Panc1 (cell line): ENCODE measurements around the gene EYA2.

Experiments used
- TF ChIP-seq, protein P1 (sequence below): fragments of 450-650 bp; IDR thresholded peaks from 2 replicates; pipeline ENCODE4 v1.5.1; 2017; ENCODE audit warnings: mild to moderate bottlenecking
- TF ChIP-seq, protein P2 (sequence below), 2 experiments: IDR thresholded peaks; 2 replicates each; pipeline ENCODE4 v1.6.1; 2011 to 2012; ENCODE audit warnings: low read depth in 2 of 2, control low read depth in 1 of 2, low read length in 1 of 2, mild to moderate bottlenecking in 1 of 2, moderate library complexity in 1 of 2; ENCODE audit not compliant: insufficient read depth in 1 of 2

DNA sequence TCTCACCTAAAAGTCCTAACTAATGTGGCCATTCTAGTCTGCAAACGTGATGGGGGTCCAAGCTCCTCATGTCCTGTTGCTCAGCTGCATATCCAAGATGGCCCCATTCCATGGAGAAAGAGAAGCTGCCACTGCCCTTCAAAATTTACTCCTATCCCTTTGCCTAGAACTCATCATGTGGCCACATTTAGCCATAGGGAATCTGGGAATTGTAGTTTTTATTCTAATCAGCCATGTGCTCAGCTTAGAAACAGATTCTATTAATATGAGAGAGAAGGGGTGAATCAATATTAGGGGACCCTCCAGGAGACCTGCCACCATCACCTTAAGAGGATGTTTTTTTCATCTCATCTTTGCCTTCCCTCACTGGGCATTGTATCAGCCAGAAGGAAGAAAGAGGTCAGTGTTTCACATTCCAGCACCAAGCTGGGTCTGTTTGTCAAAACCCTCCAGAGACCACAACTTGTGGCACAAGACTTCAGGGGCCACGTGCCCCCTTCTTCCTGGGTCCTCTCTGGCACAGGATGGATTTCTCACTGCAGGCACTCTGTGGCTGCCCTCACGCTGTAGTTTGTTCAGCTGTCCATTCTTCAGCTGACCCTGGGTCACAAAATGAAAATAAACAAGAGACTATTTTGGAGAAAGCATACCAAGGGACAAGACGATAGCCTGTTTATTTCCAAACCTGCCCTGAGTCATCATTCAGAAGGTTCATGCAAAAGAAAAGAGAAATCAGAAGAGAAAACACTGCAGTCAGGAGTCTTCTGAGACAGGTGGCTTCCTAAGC, 172.0 kb downstream of the EYA2 start:
- TF ChIP-seq, protein P1, sequence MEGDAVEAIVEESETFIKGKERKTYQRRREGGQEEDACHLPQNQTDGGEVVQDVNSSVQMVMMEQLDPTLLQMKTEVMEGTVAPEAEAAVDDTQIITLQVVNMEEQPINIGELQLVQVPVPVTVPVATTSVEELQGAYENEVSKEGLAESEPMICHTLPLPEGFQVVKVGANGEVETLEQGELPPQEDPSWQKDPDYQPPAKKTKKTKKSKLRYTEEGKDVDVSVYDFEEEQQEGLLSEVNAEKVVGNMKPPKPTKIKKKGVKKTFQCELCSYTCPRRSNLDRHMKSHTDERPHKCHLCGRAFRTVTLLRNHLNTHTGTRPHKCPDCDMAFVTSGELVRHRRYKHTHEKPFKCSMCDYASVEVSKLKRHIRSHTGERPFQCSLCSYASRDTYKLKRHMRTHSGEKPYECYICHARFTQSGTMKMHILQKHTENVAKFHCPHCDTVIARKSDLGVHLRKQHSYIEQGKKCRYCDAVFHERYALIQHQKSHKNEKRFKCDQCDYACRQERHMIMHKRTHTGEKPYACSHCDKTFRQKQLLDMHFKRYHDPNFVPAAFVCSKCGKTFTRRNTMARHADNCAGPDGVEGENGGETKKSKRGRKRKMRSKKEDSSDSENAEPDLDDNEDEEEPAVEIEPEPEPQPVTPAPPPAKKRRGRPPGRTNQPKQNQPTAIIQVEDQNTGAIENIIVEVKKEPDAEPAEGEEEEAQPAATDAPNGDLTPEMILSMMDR: no peak
- TF ChIP-seq, protein P2, sequence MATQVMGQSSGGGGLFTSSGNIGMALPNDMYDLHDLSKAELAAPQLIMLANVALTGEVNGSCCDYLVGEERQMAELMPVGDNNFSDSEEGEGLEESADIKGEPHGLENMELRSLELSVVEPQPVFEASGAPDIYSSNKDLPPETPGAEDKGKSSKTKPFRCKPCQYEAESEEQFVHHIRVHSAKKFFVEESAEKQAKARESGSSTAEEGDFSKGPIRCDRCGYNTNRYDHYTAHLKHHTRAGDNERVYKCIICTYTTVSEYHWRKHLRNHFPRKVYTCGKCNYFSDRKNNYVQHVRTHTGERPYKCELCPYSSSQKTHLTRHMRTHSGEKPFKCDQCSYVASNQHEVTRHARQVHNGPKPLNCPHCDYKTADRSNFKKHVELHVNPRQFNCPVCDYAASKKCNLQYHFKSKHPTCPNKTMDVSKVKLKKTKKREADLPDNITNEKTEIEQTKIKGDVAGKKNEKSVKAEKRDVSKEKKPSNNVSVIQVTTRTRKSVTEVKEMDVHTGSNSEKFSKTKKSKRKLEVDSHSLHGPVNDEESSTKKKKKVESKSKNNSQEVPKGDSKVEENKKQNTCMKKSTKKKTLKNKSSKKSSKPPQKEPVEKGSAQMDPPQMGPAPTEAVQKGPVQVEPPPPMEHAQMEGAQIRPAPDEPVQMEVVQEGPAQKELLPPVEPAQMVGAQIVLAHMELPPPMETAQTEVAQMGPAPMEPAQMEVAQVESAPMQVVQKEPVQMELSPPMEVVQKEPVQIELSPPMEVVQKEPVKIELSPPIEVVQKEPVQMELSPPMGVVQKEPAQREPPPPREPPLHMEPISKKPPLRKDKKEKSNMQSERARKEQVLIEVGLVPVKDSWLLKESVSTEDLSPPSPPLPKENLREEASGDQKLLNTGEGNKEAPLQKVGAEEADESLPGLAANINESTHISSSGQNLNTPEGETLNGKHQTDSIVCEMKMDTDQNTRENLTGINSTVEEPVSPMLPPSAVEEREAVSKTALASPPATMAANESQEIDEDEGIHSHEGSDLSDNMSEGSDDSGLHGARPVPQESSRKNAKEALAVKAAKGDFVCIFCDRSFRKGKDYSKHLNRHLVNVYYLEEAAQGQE (IDR thresholded peaks at IDR 0.05; ENCODE audit: insufficient read depth in 1 of 2, low read depth in 2 of 2, low read length in 1 of 2): no peak
